NCI-H226 (cell line): ENCODE results near the gene CYB561D2.
A peak's percentile ranks its signal among the peaks of the same experiment; 100 is the strongest.

Source experiments
- DNase-seq: peaks from one replicate; pipeline ENCODE4 v3.0.0-alpha.2; 2015

CYB561D2 gene

GRCh38 chr3:50369012-50369670, 18.5 kb downstream of the CYB561D2 start:
- no peak for DNase-seq

GRCh38 chr3:50370594-50370993, 19.9 kb downstream of the CYB561D2 start:
- no peak for DNase-seq

GRCh38 chr3:50371133-50371685, 20.5 kb downstream of the CYB561D2 start:
- no peak for DNase-seq

- no peak for DNase-seq
Observed at GRCh38 chr3:50372349-50372748, 21.7 kb downstream of the CYB561D2 start.

- DNase-seq: no peak
Observed at GRCh38 chr3:50373146-50374051, 22.7 kb downstream of the CYB561D2 start.

- no peak for DNase-seq
Observed at GRCh38 chr3:50374363-50375257, 23.9 kb downstream of the CYB561D2 start.

- no peak for DNase-seq
Observed at GRCh38 chr3:50375258-50375931, 24.7 kb downstream of the CYB561D2 start.

GRCh38 chr3:50378024-50378423, 27.4 kb downstream of the CYB561D2 start:
- DNase-seq: no peak

- no peak for DNase-seq
Observed at GRCh38 chr3:50378757-50379156, 28.1 kb downstream of the CYB561D2 start.

- no peak for DNase-seq
Observed at GRCh38 chr3:50380405-50381085, 29.9 kb downstream of the CYB561D2 start.

GRCh38 chr3:50381383-50381782, 30.7 kb downstream of the CYB561D2 start:
- no peak for DNase-seq

GRCh38 chr3:50382722-50383121, 32.1 kb downstream of the CYB561D2 start:
- no peak for DNase-seq

GRCh38 chr3:50383750-50384149, 33.1 kb downstream of the CYB561D2 start:
- DNase-seq: no peak

GRCh38 chr3:50385754-50386153, 35.1 kb downstream of the CYB561D2 start:
- DNase-seq: no peak

- DNase-seq: no peak
Observed at GRCh38 chr3:50388016-50388719, 37.5 kb downstream of the CYB561D2 start.

- DNase-seq: peak; percentile 5
Observed at GRCh38 chr3:50388720-50389413, 38.2 kb downstream of the CYB561D2 start.

GRCh38 chr3:50389414-50389767, 38.7 kb downstream of the CYB561D2 start:
- no peak for DNase-seq

GRCh38 chr3:50390508-50391224, 40.0 kb downstream of the CYB561D2 start:
- no peak for DNase-seq

- DNase-seq: no peak
Observed at GRCh38 chr3:50392101-50392715, 41.5 kb downstream of the CYB561D2 start.
